ENCODE results near the gene RHOA. TPM values are rescaled to one million over a fixed set of nuclear protein-coding genes. Genes with fewer than 3 reads are reported as not detected.

Gene RHOA
- total and polyA plus RNA-seq, 10 of the 15 experiments (the other 5 are each of a cell fraction or from before 2014, with no cell fraction given): 246 to 1,049 (median 515) TPM

Other genes with a start within 250 kb of the RHOA start
Only the 7 nearest of the 10 such genes appear.
- 3.8 and 4.1 TPM in 2 replicates for gene C3orf62, start 134.7 kb downstream of the RHOA start, total RNA-seq (2014; rRNA removed)
- 4.0 and 4.6 TPM in 2 replicates for gene C3orf62, start 134.7 kb downstream of the RHOA start, total RNA-seq (2014; rRNA removed; fragmentation: Illumina TruSeq; extraction: Trizol)
- 4.5 and 7.1 TPM in 2 replicates for gene C3orf62, start 134.7 kb downstream of the RHOA start, total RNA-seq (2021)
- gene C3orf62, start 134.7 kb downstream of the RHOA start, polyA plus RNA-seq (2011; rRNA removed): 5.0 and 5.5 TPM in 2 replicates
- gene C3orf62, start 134.7 kb downstream of the RHOA start, polyA plus RNA-seq (2014; fragmentation: Illumina TruSeq; extraction: Trizol): 6.6 and 7.5 TPM in 2 replicates
- gene C3orf62, start 134.7 kb downstream of the RHOA start, polyA plus RNA-seq (2014; fragmentation: Nextera tagmentation; extraction: Ambion mirVana): 1 to 10 TPM; 3.0 to 4.0 TPM
- 6.9 and 8.9 TPM in 2 replicates for gene C3orf62, start 134.7 kb downstream of the RHOA start, polyA plus RNA-seq (2014; rRNA removed)
- gene C3orf62, start 134.7 kb downstream of the RHOA start, polyA plus RNA-seq (2016; fragmentation: Nextera tagmentation; extraction: Ambion mirVana): 1 to 10 TPM; 2.7 to 3.3 TPM
- gene USP4, start 71.9 kb downstream of the RHOA start, total RNA-seq (2014; rRNA removed): 24.8 and 26.5 TPM in 2 replicates
- 57.6 and 58.8 TPM in 2 replicates for gene USP4, start 71.9 kb downstream of the RHOA start, total RNA-seq (2014; rRNA removed; fragmentation: Illumina TruSeq; extraction: Trizol)
- gene USP4, start 71.9 kb downstream of the RHOA start, total RNA-seq (2021): 68.4 and 75.8 TPM in 2 replicates
- gene USP4, start 71.9 kb downstream of the RHOA start, polyA plus RNA-seq (2011; rRNA removed): 72.1 and 77.1 TPM in 2 replicates
- gene USP4, start 71.9 kb downstream of the RHOA start, polyA plus RNA-seq (2014; fragmentation: Illumina TruSeq; extraction: Trizol): 70.6 and 80.9 TPM in 2 replicates
- 10 to 100 TPM; 40.3 to 49.3 TPM for gene USP4, start 71.9 kb downstream of the RHOA start, polyA plus RNA-seq (2014; fragmentation: Nextera tagmentation; extraction: Ambion mirVana)
- gene USP4, start 71.9 kb downstream of the RHOA start, polyA plus RNA-seq (2014; rRNA removed): 62.3 and 69.3 TPM in 2 replicates
- 10 to 100 TPM; 69.6 to 69.7 TPM for gene USP4, start 71.9 kb downstream of the RHOA start, polyA plus RNA-seq (2016; fragmentation: Nextera tagmentation; extraction: Ambion mirVana)
- 639 and 705 TPM in 2 replicates for gene GPX1, start 53.6 kb downstream of the RHOA start, total RNA-seq (2014; rRNA removed)
- 210 and 245 TPM in 2 replicates for gene GPX1, start 53.6 kb downstream of the RHOA start, total RNA-seq (2014; rRNA removed; fragmentation: Illumina TruSeq; extraction: Trizol)
- gene GPX1, start 53.6 kb downstream of the RHOA start, total RNA-seq (2021): 555 and 560 TPM in 2 replicates
- 70.8 and 155 TPM in 2 replicates for gene GPX1, start 53.6 kb downstream of the RHOA start, polyA plus RNA-seq (2011; rRNA removed)
- 12.8 and 143 TPM in 2 replicates for gene GPX1, start 53.6 kb downstream of the RHOA start, polyA plus RNA-seq (2014; fragmentation: Illumina TruSeq; extraction: Trizol)
- 100 to 1,000 TPM in 1 of 2 experiments, 10 to 100 TPM in 1; 32.0 to 174 TPM for gene GPX1, start 53.6 kb downstream of the RHOA start, polyA plus RNA-seq (2014; fragmentation: Nextera tagmentation; extraction: Ambion mirVana)
- gene GPX1, start 53.6 kb downstream of the RHOA start, polyA plus RNA-seq (2014; rRNA removed): 947 and 967 TPM in 2 replicates
- gene GPX1, start 53.6 kb downstream of the RHOA start, polyA plus RNA-seq (2016; fragmentation: Nextera tagmentation; extraction: Ambion mirVana): 1,000 to 10,000 TPM; 1,103 to 1,121 TPM
- 17.3 and 17.7 TPM in 2 replicates for gene TCTA, start 447 bp upstream of the RHOA start, total RNA-seq (2014; rRNA removed)
- gene TCTA, start 447 bp upstream of the RHOA start, total RNA-seq (2014; rRNA removed; fragmentation: Illumina TruSeq; extraction: Trizol): 12.7 and 13.7 TPM in 2 replicates
- 17.7 and 18.3 TPM in 2 replicates for gene TCTA, start 447 bp upstream of the RHOA start, total RNA-seq (2021)
- 11.6 and 18.2 TPM in 2 replicates for gene TCTA, start 447 bp upstream of the RHOA start, polyA plus RNA-seq (2011; rRNA removed)
- gene TCTA, start 447 bp upstream of the RHOA start, polyA plus RNA-seq (2014; fragmentation: Illumina TruSeq; extraction: Trizol): 27.6 and 30.5 TPM in 2 replicates
- 1 to 10 TPM; 6.5 to 7.1 TPM for gene TCTA, start 447 bp upstream of the RHOA start, polyA plus RNA-seq (2014; fragmentation: Nextera tagmentation; extraction: Ambion mirVana)
- 22.4 and 25.5 TPM in 2 replicates for gene TCTA, start 447 bp upstream of the RHOA start, polyA plus RNA-seq (2014; rRNA removed)
- gene TCTA, start 447 bp upstream of the RHOA start, polyA plus RNA-seq (2016; fragmentation: Nextera tagmentation; extraction: Ambion mirVana): 10 to 100 TPM; 27.6 to 27.9 TPM
- gene AMT, start 10.5 kb upstream of the RHOA start, total RNA-seq (2014; rRNA removed): 0.45 and 0.54 TPM in 2 replicates
- gene AMT, start 10.5 kb upstream of the RHOA start, total RNA-seq (2014; rRNA removed; fragmentation: Illumina TruSeq; extraction: Trizol): 0.41 and 0.76 TPM in 2 replicates
- 2.4 and 3.8 TPM in 2 replicates for gene AMT, start 10.5 kb upstream of the RHOA start, total RNA-seq (2021)
- 4.5 and 7.2 TPM in 2 replicates for gene AMT, start 10.5 kb upstream of the RHOA start, polyA plus RNA-seq (2011; rRNA removed)
- gene AMT, start 10.5 kb upstream of the RHOA start, polyA plus RNA-seq (2014; fragmentation: Illumina TruSeq; extraction: Trizol): 3.3 and 4.6 TPM in 2 replicates
- 1 to 10 TPM; 1.0 to 4.6 TPM for gene AMT, start 10.5 kb upstream of the RHOA start, polyA plus RNA-seq (2014; fragmentation: Nextera tagmentation; extraction: Ambion mirVana)
- 2.4 and 3.6 TPM in 2 replicates for gene AMT, start 10.5 kb upstream of the RHOA start, polyA plus RNA-seq (2014; rRNA removed)
- 1 to 10 TPM; 1.6 to 2.8 TPM for gene AMT, start 10.5 kb upstream of the RHOA start, polyA plus RNA-seq (2016; fragmentation: Nextera tagmentation; extraction: Ambion mirVana)
- gene NICN1, start 17.3 kb upstream of the RHOA start, total RNA-seq (2014; rRNA removed): 9.1 and 9.8 TPM in 2 replicates
- 5.9 TPM in 2 replicates for gene NICN1, start 17.3 kb upstream of the RHOA start, total RNA-seq (2014; rRNA removed; fragmentation: Illumina TruSeq; extraction: Trizol)
- gene NICN1, start 17.3 kb upstream of the RHOA start, total RNA-seq (2021): 17.8 and 19.0 TPM in 2 replicates
- gene NICN1, start 17.3 kb upstream of the RHOA start, polyA plus RNA-seq (2011; rRNA removed): 8.5 and 19.0 TPM in 2 replicates
- 10.6 and 14.2 TPM in 2 replicates for gene NICN1, start 17.3 kb upstream of the RHOA start, polyA plus RNA-seq (2014; fragmentation: Illumina TruSeq; extraction: Trizol)
- 10 to 100 TPM; 12.5 to 16.2 TPM for gene NICN1, start 17.3 kb upstream of the RHOA start, polyA plus RNA-seq (2014; fragmentation: Nextera tagmentation; extraction: Ambion mirVana)
- 17.3 and 20.0 TPM in 2 replicates for gene NICN1, start 17.3 kb upstream of the RHOA start, polyA plus RNA-seq (2014; rRNA removed)
- 10 to 100 TPM; 14.1 to 17.9 TPM for gene NICN1, start 17.3 kb upstream of the RHOA start, polyA plus RNA-seq (2016; fragmentation: Nextera tagmentation; extraction: Ambion mirVana)
- gene DAG1, start 58.3 kb upstream of the RHOA start, total RNA-seq (2014; rRNA removed): 12.3 and 14.1 TPM in 2 replicates
- gene DAG1, start 58.3 kb upstream of the RHOA start, total RNA-seq (2014; rRNA removed; fragmentation: Illumina TruSeq; extraction: Trizol): 5.4 TPM in 2 replicates
- 16.3 and 16.9 TPM in 2 replicates for gene DAG1, start 58.3 kb upstream of the RHOA start, total RNA-seq (2021)
- 2.7 and 8.2 TPM in 2 replicates for gene DAG1, start 58.3 kb upstream of the RHOA start, polyA plus RNA-seq (2011; rRNA removed)
- gene DAG1, start 58.3 kb upstream of the RHOA start, polyA plus RNA-seq (2014; fragmentation: Illumina TruSeq; extraction: Trizol): 6.5 and 10.2 TPM in 2 replicates
- gene DAG1, start 58.3 kb upstream of the RHOA start, polyA plus RNA-seq (2014; fragmentation: Nextera tagmentation; extraction: Ambion mirVana): under 1 TPM; 0.33 to 0.37 TPM
- gene DAG1, start 58.3 kb upstream of the RHOA start, polyA plus RNA-seq (2014; rRNA removed): 8.7 and 10.2 TPM in 2 replicates
- gene DAG1, start 58.3 kb upstream of the RHOA start, polyA plus RNA-seq (2016; fragmentation: Nextera tagmentation; extraction: Ambion mirVana): 10 to 100 TPM in 1 of 2 experiments, 1 to 10 TPM in 1; 9.6 to 10.1 TPM